GM21825 (cell line): ENCODE measurements around the gene HSH2D.

ENCODE experiments used
- ATAC-seq: cut with Tn5 transposase; IDR thresholded peaks from one replicate; pipeline ENCODE4 v1.9.1; 2021; ENCODE audit warnings: mild to moderate bottlenecking, moderate library complexity; ENCODE audit not compliant: unreplicated experiment

HSH2D gene

DNA sequence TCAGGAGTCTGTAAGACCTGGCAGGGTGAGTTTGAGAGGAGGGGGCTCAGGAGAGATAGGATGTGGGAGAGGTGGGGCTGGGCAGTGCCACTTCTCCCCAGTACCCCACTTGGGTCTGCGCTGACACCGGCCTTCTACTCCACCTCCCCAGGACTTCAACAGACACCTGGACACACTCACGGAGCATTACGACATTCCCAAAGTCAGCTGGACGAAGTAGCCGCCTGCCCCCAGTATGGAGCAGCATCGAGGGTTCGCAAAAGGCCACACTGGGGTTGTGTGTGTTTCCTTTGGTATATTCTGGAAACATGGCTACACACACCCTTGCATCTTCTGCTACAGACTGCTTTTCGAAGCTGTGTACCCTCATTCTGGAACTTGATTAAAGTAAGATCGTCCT lies 47.3 kb downstream of the HSH2D start:
- no peak for ATAC-seq

DNA sequence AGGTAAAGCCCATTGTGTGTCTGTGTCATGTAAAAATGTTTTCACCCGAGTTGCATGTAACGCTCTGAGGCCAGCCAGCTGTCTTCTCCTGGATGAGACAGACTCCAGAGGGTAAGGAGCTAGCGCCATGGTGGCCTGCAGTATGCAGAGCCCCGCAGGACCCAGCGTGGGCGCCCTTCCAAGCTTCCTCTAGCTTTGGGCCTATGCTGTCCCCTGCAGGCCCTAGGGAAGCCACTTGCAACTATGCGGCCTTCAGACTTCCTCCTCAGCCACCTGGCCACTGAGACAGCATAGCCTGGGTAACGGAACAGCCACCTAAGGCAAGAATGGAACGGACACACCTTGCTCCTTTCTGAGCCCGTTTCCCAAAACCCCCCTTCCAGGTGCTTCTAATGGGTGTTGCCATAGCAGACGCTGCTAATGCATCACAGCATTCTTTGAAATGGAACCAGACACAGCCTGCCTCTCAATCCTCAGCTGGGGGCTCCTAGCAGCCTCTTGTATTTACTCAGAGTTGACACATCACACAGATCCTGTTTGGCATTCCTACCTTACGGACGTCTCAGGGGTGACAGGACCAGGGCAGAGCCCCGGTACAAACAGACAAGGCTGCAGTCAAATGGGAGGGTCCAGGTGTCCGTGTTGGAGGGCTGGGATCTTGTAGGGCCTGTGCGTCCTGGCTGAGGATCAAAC lies 47.9 kb downstream of the HSH2D start:
- no peak for ATAC-seq

GRCh38 chr19:16193466-16193865 lies 50.0 kb downstream of the HSH2D start:
- no peak for ATAC-seq

- ATAC-seq = no peak
These were observed 53.7 kb downstream of the HSH2D start for GRCh38 chr19:16197188-16197621.

DNA sequence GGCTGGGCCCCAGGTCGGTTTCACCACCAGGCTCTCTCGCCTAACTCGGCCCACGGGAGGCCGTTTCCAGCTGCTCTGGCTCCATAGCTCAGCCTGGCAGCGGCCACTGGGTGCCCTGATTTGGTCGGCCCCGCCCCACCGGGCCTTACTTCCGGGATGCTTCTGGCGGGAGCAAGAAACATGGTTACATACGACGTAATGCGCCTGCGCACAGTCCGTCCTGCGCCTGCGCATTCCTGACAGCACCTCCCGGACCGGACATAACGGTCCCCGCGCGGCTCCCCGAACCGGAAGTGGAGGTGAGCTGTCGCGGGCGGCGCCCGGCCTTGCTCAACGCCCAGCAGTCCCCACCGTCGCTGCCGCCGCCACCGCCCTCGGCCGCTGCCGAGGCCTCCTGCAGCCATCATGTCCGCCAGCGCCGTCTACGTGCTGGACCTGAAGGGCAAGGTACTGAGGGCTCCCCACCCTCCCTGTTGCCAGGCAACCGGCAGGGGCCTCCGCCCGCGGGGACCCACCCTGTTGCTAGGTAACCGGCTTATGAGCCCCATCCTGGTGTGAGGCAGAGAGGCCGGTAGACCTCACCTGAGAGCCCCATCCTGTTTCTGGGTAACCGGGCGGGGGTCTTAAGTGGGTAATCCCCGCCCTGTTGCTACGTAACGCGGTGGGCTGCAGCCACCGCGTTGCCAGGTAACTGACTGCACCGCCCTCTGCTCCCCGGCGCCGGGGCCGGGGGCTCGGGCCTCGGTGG lies 54.3 kb downstream of the HSH2D start, which contains the start of gene AP1M1:
Gene AP1M1 (plus strand): TSS at position 290 of the 748 bp plus-strand sequence. CDS start 116 bp downstream, at position 406.
- ATAC-seq = peak; percentile 71

- ATAC-seq = peak; percentile 4
These were observed 54.8 kb downstream of the HSH2D start for GRCh38 chr19:16198370-16198651.

GRCh38 chr19:16199275-16199932 lies 55.9 kb downstream of the HSH2D start:
- no peak for ATAC-seq

DNA sequence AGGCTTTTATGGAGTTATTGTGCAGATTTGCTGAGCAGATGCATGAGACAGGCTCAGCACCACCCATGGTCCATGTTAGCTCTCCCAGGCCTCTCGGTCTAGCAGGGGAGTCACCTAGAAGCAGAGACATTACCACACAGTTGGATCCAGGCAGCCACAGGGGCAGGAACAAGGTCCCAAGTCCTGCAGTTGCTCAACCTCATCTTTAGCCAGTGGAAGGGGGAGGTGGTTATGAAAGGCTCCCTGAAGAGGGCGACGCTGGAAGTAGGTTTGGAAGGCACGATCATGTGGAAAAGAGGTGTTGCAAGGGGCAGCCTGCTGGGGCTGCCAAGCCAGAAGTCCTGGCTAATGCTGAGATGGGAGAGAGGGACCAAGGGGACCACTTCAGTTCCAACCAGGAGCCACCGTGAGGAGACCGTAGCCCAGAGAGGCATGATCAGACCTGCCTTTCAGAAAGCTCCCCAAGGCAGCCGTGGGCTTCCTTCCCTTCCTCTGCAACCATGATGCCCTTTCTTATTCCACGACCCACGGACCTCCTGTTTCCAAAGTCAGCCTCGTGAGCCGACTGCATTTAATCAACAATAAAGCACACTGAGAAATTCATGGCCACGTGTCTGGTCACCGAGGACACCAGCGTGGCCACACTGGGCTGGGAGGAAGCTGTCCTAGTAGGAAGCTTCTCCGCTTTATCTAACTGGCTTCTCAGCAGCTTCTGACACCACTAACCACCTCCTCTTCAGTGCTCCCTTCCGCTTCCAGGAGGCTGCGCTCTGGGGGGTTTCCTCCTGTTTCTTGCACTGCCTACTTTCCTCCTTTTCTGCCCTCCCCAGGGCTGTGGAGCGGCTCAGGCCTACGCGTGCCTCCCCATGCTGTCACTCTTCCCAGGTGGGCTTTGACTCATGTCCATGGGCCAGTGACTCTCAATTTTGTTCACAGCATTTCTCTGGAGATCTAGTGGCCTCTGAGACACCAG lies 56.8 kb downstream of the HSH2D start:
- ATAC-seq = no peak

- ATAC-seq = no peak
These were observed 57.5 kb downstream of the HSH2D start for GRCh38 chr19:16201011-16201391.

DNA sequence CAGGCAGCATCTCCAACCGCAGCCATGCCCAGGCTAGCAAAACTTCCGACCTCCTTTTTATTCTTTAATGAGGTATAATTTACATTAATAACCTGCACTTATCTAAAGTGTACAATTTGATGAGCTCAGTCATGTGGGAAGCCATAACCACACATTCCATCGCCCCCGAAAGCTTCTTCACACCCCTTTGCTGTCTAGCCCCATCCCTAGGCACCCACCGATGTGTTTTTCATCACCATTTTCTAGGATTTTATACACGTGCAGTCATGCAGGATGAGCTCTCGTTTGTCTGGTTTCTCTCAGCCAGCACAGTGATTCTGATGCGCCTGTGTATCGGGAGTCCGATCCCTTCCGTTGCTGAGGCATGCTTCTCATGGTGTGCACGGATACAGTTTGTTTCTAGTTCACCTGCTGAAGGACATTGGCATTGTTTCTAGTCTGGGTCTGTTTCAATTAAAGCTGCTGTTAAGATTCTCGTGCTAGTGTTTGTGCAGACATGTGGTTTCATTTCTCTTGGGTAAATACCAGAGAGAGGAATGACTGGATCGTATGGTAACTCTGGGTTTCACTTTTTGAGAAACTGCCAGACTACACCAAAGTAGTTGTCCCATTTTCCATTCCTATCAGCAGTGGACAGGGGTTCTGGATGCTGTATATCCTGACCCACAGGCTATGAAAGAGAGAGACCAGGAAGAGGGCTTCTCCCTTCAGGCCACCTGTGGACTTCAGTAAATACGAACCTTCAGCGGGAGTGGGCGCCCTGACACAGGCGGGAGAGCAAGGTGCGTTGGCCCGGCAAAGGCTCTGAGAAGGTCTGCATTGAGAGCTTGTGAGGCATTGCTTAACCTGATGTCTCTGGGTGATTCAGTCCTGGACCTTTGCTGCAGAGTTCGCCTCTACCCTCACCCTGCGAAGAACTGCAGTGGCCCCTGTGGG lies 59.1 kb downstream of the HSH2D start:
- ATAC-seq = no peak

- ATAC-seq = no peak
These were observed 59.9 kb downstream of the HSH2D start for GRCh38 chr19:16203256-16204004.

- no peak for ATAC-seq
These were observed 60.5 kb downstream of the HSH2D start for GRCh38 chr19:16204005-16204294.

GRCh38 chr19:16205205-16206045 lies 61.9 kb downstream of the HSH2D start:
- no peak for ATAC-seq

DNA sequence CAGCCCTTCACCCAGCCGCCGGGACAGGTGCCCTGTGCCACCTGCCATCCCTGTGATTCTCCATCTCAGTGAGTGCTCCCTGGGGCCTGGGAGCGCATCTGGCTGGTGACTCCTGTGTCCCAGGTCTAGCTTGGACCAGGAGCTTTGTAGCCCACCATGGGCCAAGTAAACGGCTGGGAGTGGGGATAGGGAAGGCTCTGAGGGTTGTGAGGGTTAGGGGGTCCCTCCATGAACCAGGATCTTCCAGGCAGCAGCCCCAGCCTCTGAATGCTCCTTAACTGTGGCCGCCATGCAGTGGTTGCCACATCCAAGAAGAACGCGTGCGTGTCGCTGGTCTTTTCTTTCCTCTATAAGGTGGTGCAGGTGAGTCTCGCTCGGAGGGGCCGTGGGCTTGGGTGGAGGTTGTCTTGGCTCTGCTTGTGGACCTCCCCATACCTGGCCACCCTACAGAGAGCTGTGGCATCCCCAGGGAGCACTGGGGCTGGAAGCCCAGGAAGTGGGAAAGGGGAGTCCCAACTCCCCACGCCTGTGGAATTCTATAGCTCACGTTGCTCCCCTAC lies 62.6 kb downstream of the HSH2D start:
- ATAC-seq = no peak

DNA sequence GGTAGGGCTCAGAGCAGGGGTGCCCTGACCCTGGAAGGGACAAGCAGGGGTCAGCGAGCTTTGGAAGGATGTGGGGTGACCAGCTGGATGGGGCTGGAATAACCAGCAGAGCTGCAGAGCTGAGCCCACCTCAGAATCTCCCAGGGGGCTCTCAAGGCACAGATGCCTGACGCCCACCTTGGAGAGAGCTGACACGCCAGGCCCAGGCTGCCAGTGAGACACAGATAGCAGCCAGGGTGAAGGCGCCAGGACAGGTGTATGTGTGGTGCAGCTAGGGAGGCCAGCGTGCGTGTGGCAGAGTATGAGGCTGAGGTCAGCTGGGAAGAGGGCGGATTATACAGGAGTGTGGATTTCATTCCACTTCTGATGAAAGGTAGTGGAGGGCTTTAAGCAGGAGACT lies 63.2 kb downstream of the HSH2D start:
- ATAC-seq = no peak

DNA sequence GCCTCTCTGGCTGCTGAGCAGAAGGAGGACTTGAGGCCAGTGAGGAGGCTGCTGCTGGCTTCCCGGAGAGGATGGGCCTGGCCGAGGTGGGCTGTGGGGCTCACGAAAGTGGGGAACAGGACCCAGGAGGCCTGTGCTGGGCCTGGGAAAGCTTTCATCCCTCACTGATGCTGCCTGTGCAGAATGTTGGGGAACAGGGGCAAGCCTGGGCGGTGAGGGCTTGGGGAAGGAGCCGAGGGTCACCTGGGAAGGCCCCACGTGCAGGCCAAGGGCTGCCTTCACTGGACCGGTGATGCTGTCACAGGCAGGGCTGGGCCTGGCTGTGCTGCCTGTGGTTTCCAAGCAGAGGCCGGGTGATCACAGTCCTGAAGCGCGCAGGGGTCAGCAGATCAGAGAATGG lies 63.6 kb downstream of the HSH2D start:
- ATAC-seq = no peak

DNA sequence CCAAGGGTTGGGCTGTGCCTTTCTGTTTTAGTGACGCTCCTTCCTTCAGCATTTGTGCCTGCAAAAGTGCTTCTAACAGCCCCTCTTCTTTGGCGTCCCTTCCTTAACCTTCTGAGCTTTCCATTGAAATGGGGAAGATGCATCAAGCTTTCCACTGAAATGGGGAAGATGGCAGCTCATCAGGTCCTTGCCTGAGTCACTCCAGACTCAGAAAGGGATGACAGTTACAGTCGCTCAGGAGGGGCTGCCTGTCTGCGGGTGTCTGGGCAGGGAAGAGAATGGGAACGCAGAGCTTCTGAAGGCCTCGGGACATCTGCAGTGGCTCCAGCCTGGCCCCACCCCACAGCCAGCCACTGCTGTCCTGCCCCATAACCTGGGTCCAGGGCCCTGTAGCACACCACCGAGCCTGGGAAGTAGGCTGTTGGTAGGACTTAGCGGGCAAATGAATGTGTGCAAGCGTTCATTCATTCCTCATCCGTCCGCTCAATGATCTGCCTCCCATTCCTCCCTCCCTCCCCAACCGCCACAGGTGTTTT lies 64.1 kb downstream of the HSH2D start:
- no peak for ATAC-seq
